ENCODE results near the gene P2RY11.
A peak's percentile ranks its signal among the peaks of the same experiment; 100 is the strongest.

P2RY11 gene

GRCh38 chr19:10111405-10111811, at the start of gene P2RY11:
Gene P2RY11 (plus strand): TSS chr19:10111693. CDS start chr19:10111722, 29 bp downstream.
- peak within 1 kb of the TSS; percentile 95 for H3K27ac Mint-ChIP-seq
- no peaks in the 10 kb centered on the region for H3K9me3 Mint-ChIP-seq
- no peaks in the 10 kb centered on the region for H3K27me3 Mint-ChIP-seq
- peak within 1 kb of the TSS; percentile 79 for H3K4me3 Mint-ChIP-seq
- peaks cover 77% of the 10 kb centered on the region for H3K4me1 Mint-ChIP-seq
- peak; percentile 74 for DNase-seq
- ATAC-seq = peak; percentile 8
- H3K36me3 Mint-ChIP-seq (ENCODE audit: low read depth) = peaks cover 74% of the 10 kb centered on the region

DNA sequence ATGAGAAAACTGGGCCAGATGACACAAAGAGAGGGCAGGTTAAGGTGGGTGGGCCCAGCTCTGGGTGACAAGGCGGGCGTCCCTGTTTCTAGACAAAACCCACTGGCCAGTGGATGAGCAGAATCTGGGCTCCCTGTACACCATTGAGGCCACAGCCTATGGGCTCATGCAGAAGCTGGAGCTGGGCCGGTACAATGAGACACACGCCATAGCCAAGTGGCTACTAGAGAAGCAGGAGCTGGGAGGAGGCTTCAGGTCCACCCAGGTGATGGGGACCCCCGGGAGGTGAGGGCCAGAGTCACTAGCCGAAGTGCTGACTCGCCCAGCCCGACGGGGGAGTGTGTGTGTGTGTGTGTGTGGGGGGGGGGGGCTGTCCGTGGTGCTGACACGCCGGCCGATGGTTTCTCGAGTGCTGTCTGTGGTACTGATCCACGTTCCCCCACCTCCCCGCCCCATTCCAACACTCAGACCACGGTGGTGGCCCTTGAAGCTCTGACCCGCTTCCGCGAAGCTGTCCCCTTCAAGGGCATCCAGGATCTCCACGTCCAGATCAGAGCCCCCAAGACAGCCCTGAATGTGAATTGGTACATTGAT, 49.7 kb upstream of the P2RY11 start:
- Mint-ChIP-seq H3K4me3 (no peak overlapping the region), H3K27me3 (peaks cover 23% of the 10 kb centered on the region), H3K4me1 (no peaks in the 10 kb centered on the region), H3K27ac (no peak overlapping the region), H3K36me3 (ENCODE audit: low read depth) (no peaks in the 10 kb centered on the region), H3K9me3 (no peaks in the 10 kb centered on the region)
- DNase-seq (no peak), ATAC-seq (no peak)

GRCh38 chr19:10068205-10068604, 43.3 kb upstream of the P2RY11 start:
- Mint-ChIP-seq H3K27ac (no peak overlapping the region), H3K27me3 (peaks cover 6% of the 10 kb centered on the region)
- no peak for ATAC-seq

DNA sequence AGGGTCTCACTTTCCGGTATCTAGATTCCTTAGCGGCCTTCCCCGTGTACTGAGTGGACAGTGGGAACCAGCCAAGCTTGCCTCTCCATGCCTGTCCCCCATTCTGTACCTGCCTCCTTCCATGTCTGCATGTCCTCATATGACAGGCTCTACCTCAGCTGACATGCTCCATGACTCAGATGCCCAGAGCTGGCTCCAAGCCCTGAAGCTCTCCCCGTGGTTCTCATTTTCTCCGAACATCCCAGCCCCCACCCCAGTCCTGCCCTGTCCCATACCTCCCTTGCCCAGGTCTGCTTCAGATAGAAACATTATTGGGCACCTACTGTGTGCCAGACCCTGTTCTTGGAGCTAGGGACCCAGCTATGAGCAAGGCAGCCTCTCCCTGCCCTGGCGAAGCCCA, 42.4 kb upstream of the P2RY11 start:
- DNase-seq (no peak), ATAC-seq (peak; percentile 22)
- no peak overlapping the region for H3K4me3 Mint-ChIP-seq
- H3K9me3 Mint-ChIP-seq = no peaks in the 10 kb centered on the region
- H3K36me3 Mint-ChIP-seq (ENCODE audit: low read depth) = no peaks in the 10 kb centered on the region
- peaks cover 6% of the 10 kb centered on the region for H3K27me3 Mint-ChIP-seq
- H3K4me1 Mint-ChIP-seq = no peaks in the 10 kb centered on the region
- no peak overlapping the region for H3K27ac Mint-ChIP-seq

More at GRCh38 chr19:10068205-10068604, 43.3 kb upstream of the P2RY11 start:
- no peaks in the 10 kb centered on the region for H3K36me3 Mint-ChIP-seq (ENCODE audit: low read depth)
- no peaks in the 10 kb centered on the region for H3K4me1 Mint-ChIP-seq
- H3K4me3 Mint-ChIP-seq = no peak overlapping the region
- no peaks in the 10 kb centered on the region for H3K9me3 Mint-ChIP-seq
- no peak for DNase-seq

DNA sequence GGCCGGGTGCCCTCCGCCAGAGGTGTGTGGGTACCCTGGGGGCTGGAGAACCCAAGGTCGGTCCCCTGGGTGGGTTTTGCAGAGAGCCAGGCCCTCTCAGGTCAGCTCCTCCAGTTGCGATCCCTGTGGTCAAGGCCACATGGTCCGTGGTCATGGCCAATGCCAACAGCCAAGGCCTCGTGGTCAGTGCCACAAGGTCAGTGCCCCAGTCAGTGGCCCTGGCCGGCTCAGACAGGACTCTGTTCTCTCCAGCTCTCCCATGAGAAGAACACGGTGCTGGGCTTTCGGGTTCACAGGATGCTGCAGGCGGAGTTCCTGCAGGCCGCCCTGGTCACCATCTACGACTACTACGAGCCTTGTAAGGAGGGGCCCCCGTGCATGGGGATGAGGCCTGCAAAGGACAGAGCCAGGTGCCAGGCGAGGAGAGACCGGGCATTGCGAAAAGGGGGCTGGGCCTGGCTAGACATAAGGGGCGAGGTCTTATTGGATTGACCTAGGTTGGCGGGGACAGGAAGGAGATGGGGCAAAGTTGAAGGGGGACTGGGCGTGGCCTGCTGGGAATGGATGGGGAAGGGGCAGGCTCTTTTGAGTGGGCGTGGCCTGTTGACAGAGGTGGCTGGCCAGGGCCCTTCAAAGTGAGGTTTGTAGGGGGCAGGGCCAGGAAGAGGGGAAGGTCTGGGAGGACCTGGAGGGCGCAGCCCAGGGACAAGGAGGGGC, 40.6 kb upstream of the P2RY11 start:
- Mint-ChIP-seq H3K27ac (no peak overlapping the region), H3K9me3 (no peaks in the 10 kb centered on the region), H3K4me3 (no peak overlapping the region), H3K36me3 (ENCODE audit: low read depth) (no peaks in the 10 kb centered on the region), H3K27me3 (peaks cover 4% of the 10 kb centered on the region), H3K4me1 (no peaks in the 10 kb centered on the region)
- ATAC-seq (no peak), DNase-seq (no peak)

DNA sequence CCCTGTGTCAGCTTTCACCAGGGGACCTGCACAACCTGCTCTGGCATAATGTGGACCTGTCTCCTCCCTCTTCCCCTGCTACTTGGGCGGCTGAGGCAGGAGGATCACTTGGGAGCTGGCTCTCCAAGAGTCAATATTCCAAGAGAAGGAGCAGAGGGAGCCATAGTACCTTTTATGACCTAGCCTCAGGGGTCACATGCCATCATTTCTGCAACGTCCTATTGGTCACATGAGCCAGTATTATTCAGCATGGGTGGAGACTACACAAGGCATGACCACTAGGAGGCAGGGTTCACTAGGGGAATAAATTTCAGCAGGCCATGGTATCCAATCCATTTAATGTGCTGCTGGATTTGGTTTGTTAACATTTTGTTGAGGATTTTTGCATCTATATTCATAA, 37.3 kb upstream of the P2RY11 start:
- H3K27ac Mint-ChIP-seq = no peak overlapping the region
- H3K4me1 Mint-ChIP-seq = no peaks in the 10 kb centered on the region
- H3K27me3 Mint-ChIP-seq = peaks cover 5% of the 10 kb centered on the region
- no peaks in the 10 kb centered on the region for H3K36me3 Mint-ChIP-seq (ENCODE audit: low read depth)
- H3K9me3 Mint-ChIP-seq = no peaks in the 10 kb centered on the region
- peak; percentile 50 for DNase-seq
- ATAC-seq = peak; percentile 81
- H3K4me3 Mint-ChIP-seq = no peak overlapping the region

GRCh38 chr19:10076535-10076934, 35.0 kb upstream of the P2RY11 start:
- Mint-ChIP-seq H3K4me3 (no peak overlapping the region), H3K4me1 (no peaks in the 10 kb centered on the region), H3K36me3 (ENCODE audit: low read depth) (no peaks in the 10 kb centered on the region), H3K9me3 (no peaks in the 10 kb centered on the region), H3K27ac (no peak overlapping the region), H3K27me3 (peaks cover 5% of the 10 kb centered on the region)
- no peak for DNase-seq
- no peak for ATAC-seq

DNA sequence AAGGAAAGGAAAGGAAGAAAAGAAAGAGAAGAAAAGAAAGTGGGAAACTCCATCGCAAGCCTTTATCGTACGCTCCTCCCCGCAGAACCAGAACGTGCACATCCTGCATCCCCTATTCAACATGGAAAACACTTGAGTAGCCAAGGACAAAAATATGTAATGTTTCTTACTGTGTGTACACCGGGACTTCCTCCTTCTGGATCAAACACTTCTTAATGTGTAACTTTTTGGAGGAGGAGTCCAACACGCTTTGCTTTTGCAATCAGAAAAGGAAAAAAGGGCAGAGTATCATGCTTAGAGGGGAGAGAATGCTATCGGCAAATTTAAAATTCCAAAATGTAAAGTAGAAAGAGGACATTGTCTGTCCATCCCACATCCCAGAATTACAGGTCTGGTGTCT, 33.2 kb upstream of the P2RY11 start:
- H3K27me3 Mint-ChIP-seq = peaks cover 5% of the 10 kb centered on the region
- H3K36me3 Mint-ChIP-seq (ENCODE audit: low read depth) = no peaks in the 10 kb centered on the region
- H3K27ac Mint-ChIP-seq = no peak overlapping the region
- no peak for DNase-seq
- no peak overlapping the region for H3K4me3 Mint-ChIP-seq
- no peaks in the 10 kb centered on the region for H3K4me1 Mint-ChIP-seq
- H3K9me3 Mint-ChIP-seq = no peaks in the 10 kb centered on the region
- no peak for ATAC-seq

DNA sequence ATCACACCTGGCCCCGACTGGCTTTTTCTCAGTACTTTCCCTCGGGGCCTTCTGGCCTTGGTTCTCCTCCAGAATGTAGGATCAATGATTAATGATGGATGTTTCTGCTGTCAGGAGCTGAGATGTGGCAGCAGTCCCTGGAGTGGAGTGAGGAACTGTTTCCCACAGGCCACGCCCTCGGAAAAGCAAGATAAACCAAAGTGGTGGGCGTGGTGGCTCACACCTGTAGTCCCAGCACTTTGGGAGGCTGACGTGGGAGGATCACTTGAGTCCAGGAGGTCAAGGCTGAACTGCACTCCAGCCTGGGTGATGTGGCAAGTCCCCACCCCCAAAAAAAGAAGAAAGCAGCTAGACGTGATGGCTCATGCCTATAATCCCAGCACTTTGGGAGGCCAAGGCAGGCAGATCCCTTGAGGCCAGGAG, 32.5 kb upstream of the P2RY11 start:
- Mint-ChIP-seq H3K36me3 (ENCODE audit: low read depth) (no peaks in the 10 kb centered on the region), H3K27me3 (peaks cover 5% of the 10 kb centered on the region), H3K4me3 (no peak overlapping the region), H3K9me3 (no peaks in the 10 kb centered on the region), H3K27ac (no peak overlapping the region), H3K4me1 (no peaks in the 10 kb centered on the region)
- DNase-seq (no peak), ATAC-seq (no peak)

- H3K4me3 Mint-ChIP-seq = no peak overlapping the region
- peaks cover 12% of the 10 kb centered on the region for H3K4me1 Mint-ChIP-seq
- no peaks in the 10 kb centered on the region for H3K27me3 Mint-ChIP-seq
- DNase-seq (no peak), ATAC-seq (no peak)
- no peak overlapping the region for H3K27ac Mint-ChIP-seq
- no peaks in the 10 kb centered on the region for H3K9me3 Mint-ChIP-seq
- H3K36me3 Mint-ChIP-seq (ENCODE audit: low read depth) = no peaks in the 10 kb centered on the region
Measured at GRCh38 chr19:10083911-10084310, 27.6 kb upstream of the P2RY11 start.

DNA sequence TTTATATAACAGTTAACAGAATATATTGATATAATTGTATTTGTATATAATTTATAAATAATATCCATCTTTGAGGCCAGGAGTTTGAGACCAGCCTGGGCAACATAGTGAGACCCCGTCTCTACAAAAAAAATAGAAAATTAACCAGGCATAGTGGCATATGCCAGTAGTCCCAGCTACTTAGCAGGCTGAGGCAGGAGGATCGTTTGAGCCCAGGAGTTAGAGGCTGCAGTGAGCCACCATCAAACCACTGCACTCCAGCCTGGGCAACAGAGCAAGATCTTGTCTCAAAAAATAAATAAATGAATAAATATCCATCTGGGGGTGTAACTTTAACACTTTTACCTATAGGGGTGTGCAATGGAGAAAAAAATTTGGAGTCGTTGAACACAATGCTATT, 26.7 kb upstream of the P2RY11 start:
- no peaks in the 10 kb centered on the region for H3K27me3 Mint-ChIP-seq
- peaks cover 12% of the 10 kb centered on the region for H3K4me1 Mint-ChIP-seq
- ATAC-seq = no peak
- no peaks in the 10 kb centered on the region for H3K9me3 Mint-ChIP-seq
- DNase-seq = no peak
- H3K36me3 Mint-ChIP-seq (ENCODE audit: low read depth) = no peaks in the 10 kb centered on the region
- H3K27ac Mint-ChIP-seq = no peak overlapping the region
- peak overlapping the region; percentile 81 for H3K4me3 Mint-ChIP-seq

DNA sequence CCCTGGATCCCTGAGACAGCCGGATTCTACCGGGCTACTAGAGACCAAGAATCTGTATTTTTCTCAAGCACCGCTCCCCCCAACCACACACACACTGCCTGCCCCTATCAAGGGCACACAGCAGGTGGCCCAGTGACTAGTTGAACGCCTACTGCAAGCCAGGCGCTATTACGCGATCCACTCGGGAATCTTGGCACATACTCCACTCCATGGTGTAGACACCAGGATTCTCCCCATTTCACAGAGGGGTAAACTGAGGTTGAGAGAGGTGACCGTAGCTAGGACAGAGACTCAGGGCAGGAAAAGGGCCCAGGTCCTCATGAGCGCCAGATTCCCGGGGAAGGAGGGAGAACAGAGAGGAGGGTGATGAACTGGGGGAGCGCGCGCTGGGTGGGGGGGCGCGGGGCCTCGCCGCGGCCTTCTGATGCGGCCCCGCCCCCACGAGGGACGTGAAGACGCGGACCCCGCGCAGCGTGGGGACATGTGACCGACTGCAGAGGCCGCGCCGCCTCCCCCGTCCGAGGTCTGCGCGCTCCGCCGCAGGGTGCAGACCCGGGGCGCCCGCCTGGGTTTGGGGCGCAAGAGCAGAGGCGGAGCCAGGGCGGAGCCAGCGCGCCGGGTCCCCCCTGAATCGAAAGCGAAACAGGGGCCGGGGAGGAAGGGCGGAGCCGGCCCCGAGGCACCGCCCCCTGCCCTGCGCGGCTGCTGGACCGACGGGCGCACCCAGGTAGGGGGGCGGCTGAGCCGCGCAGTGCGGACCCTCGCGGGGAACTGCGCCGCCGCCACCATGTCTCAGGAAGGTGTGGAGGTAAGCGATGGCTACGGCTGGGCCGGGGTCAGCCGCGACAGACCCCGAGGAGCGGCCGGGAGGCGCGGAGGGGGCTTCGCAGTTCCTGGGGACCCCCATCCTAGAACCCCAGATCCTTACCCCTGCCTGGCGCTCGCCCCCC, 25.6 kb upstream of the P2RY11 start, which contains the start of gene SHFL:
Gene SHFL (plus strand): TSS at position 677 of the 950 bp plus-strand sequence. CDS start 111 bp downstream, at position 788.
- Mint-ChIP-seq H3K36me3 (ENCODE audit: low read depth) (peaks cover 2% of the 10 kb centered on the region), H3K27me3 (no peaks in the 10 kb centered on the region), H3K27ac (peak within 1 kb of the TSS; percentile 82), H3K4me3 (peak within 1 kb of the TSS; percentile 81), H3K4me1 (peaks cover 12% of the 10 kb centered on the region), H3K9me3 (no peaks in the 10 kb centered on the region)
- peak; percentile 97 for ATAC-seq
- peak; percentile 85 for DNase-seq

DNA sequence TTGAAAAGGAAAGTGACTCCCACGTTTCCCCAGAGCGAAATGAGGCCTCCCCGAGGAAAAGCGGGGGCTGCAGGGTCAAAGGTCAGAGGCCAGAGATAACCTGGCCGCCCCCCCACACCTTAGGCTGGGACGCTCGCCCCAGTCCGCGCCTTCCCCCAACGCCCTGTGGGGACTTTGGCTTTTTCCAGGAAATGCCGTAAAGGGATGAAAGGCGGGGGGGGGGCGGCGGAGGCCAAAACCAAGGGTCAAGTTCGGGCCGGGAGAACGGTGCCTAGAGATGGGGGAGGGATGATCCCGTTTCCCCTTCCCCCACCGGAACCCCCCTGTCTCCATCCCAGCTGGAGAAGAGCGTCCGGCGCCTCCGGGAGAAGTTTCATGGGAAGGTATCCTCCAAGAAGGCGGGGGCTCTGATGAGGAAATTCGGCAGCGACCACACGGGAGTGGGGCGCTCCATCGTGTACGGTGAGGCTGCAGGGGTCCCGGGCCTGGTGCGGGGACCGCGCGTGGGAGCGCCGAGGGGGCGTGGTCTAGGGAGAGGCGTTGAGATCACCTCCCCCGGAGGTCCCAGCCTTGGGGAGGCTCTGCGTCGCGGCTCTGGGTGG, 24.8 kb upstream of the P2RY11 start:
- Mint-ChIP-seq H3K4me1 (peaks cover 12% of the 10 kb centered on the region), H3K27me3 (no peaks in the 10 kb centered on the region), H3K36me3 (ENCODE audit: low read depth) (peaks cover 5% of the 10 kb centered on the region), H3K27ac (peak overlapping the region; percentile 42), H3K4me3 (peak overlapping the region; percentile 81), H3K9me3 (no peaks in the 10 kb centered on the region)
- ATAC-seq = peak; percentile 31
- peak; percentile 62 for DNase-seq

Data from activated naive CD8-positive, alpha-beta T cell treated with anti-CD3 and anti-CD28 coated beads, Interleukin-2, amount 50 U/mL, for 24 hours (primary cell).